IMR-90 (cell line): Measurements from ENCODE around the gene THRA. TPM values are rescaled to one million over a fixed set of nuclear protein-coding genes. Genes with fewer than 3 reads are reported as not detected.
A peak's percentile ranks its signal among the peaks of the same experiment; 100 is the strongest.

Experiments
- BHLHE40 ChIP-seq: fragments of 150-350 bp; IDR thresholded peaks from 2 replicates; pipeline ENCODE4 v1.6.1; 2016; ENCODE audit warnings: mild to moderate bottlenecking, low read depth, low read length
- CEBPB ChIP-seq: IDR thresholded peaks from 2 replicates; pipeline ENCODE4 v1.6.1; 2012; ENCODE audit warnings: low read depth, low read length, improper control_type of control experiment
- SMC3 ChIP-seq: fragments of 150-350 bp; IDR thresholded peaks from 2 replicates; pipeline ENCODE4 v1.6.1; 2016; ENCODE audit warnings: low read depth, mild to moderate bottlenecking, antibody characterized with exemption, low read length, moderate library complexity
- polyA plus RNA-seq, 3 experiments: library from polyadenylated mRNA; depleted of rRNA; stranded (reverse); fragments of >200 nt; gene quantifications; 2 replicates each; pipeline ENCODE4 v1.2.3, GENCODE V29; 2012; ENCODE audit warnings: low replicate concordance in 1 of 3
- total RNA-seq: library from RNA; depleted of rRNA; stranded (reverse); fragments of >200 nt; gene quantifications from 2 replicates; pipeline ENCODE4 v1.2.3, GENCODE V29; 2012

Gene THRA
- total and polyA plus RNA-seq, 2 of the 4 experiments (the other 2 are of a cell fraction): 22.0 to 23.4 TPM

DNA sequence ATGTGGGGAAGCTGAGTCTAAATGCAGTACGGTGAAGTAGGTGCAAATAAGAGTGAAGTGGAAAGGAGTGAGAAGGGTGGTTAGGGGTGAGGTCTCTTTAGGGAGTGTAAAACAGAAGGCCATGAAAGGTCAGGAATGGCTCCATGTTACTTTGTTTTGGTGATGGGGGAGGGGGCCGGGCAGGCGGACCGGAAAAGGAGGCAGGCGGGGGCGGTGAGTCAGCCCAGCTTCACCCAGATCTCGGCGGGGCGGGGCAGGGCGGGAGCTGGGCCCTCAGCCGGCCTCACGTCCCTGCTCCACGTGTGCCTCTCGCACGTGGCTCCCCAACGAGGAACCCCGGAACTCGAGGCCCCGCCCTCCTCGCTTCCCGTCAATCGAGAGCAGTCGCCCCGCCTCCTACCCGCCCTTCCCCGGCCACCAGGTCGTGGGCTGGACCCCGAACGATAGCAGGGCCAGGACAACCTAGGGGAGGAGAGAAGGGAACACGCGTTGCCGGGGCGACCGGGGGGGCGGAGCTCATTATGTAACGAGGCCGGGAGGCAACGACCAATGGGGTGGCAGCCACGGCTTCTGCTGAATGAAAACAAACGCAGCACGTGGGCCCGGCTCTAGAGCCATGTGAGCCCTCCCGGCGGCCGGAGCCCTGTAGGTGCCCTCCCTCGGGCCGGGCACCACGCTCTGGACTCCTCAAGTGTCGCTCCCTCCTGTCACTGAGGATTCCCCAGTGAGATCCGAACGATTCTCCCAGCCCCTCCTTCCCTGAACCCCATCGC, 36.3 kb downstream of the THRA start (continued):
- TF ChIP-seq CEBPB (peak; percentile 50), BHLHE40 (peak; percentile 82), SMC3 (no peak)
